GM19372 (cell line): ENCODE measurements around the gene HMGB4.

ENCODE experiments used
- ATAC-seq: cut with Tn5 transposase; IDR thresholded peaks from one replicate; pipeline ENCODE4 v1.9.1; 2021; ENCODE audit warnings: mild to moderate bottlenecking, low read depth, moderate library complexity; ENCODE audit not compliant: unreplicated experiment

The HMGB4 gene

DNA sequence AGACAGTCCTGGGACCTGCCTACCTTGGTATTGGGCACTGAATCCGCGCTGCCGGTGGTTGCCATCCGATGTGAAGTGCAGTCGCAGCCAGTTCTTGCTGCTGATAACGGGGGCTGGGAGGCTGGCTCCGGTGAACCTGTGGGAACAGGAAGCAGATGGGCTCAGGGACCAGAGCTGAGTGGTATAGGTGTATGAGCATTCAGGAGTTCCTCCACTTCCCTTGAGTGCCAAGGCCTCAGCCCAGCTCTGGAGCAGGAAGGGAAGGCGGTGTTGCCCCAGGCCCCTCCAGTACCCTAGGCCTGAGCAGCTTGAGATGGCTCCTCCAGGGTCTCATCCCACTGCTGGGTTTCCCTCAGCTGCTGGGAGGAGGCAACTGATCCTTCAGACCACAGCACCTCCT is 17.0 kb upstream of the HMGB4 start:
- ATAC-seq, result no peak

DNA sequence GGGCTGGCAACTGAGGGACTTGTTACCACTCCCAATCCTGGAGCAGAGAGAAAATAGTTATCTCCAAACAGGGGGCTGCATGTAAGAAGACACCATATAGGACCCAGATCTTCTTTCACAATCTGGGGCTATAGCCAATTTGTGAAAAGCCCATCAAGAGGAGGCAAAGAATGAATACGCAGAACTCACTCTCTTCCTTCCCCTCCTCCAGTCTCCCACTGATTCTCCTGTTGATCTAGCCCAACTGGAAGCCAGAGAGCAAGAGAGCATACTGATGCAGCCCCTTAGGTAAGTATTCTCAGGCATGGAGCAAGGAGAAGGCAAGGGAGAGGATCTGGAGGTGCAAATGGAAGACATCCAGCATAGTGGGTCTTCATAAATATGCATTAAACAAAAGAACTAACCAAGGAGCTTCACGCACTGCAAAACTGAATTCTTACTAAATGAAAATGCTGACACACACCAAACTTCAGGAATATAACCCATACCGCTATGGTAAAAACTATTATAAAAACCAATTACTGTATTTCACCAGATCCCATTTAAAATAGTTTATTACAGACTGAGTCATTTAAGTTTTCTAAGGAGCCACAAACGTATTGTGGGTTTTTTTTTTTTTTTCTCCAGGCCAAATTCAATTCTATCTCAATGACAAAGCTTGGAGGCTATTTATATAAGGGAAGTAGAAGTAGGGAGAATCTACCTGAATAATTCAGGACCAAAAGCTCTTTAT is 15.5 kb upstream of the HMGB4 start:
- ATAC-seq, result no peak

DNA sequence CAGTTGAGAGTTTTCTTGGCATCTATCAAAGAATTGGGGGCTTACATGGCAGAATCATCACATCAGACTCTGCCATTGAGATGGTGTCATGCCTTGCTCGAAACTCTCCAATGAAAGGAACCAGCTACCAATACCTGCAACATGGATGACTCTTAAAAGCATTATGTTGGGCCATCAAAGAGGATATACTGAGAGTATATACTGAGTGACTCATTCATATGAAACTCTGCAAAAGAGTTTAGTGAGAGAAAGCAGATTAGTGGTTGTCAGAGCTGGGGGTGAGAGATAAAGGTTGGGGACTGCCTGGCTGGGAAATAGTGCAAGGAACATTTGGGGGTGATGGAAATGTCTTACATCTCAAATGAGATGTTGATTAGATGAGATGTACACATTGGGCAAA is 14.7 kb upstream of the HMGB4 start:
- no peak for ATAC-seq

DNA sequence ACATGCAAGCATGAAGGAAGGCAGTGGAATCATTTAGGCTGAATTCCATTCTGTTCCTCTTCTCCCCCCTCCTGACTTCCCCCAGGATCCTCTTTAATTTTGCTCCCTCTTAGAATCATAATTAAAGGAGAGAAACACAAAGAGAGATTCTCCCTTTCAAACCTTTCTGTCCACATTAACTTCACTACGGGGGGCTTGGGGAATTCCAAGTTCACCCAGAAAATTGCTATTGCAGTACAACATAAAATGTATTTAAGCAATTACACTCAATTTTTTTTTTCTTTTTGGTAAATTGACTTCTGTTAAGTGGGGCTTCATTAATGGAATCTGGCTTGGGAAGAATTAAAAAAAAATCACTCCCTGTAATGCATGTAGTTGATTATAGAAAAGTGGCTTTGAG is 13.4 kb upstream of the HMGB4 start:
- ATAC-seq, result no peak

DNA sequence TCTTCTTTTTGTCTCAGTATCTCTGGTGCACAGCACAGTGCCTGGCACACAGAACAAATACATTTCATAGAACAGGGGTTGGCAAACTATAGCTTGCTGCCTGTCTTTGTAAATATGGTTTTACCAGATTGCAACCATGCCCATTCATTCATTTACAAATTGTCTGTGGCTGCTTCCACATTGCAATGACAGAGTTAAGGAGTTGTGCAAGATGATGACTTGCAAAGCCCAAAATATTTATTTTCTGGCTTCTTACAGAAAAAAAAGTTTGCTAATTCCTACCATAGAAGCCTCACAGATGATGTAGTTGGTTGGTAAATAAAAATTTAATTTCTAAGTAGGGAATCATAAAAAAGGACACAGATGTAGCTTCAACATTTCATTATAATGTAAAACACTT is 11.2 kb upstream of the HMGB4 start:
- ATAC-seq, result no peak

DNA sequence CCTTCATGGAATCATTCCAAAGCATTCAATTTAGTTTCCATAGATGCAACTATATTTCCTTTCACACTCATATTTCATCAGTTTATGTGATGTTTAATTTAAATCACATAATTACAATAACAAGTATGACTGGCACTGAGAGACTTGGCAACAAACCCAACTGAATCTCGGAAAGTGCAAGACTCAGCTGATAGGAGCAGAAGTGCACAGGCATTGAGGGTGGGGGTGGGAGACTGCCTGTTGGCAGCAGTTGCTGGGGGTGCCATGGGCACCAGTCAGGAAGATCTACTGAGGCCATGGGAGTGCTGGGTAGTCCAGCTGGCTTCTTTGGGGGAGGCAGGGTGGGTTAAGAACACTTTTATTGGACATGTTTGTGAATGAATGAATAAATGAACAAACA is 10.4 kb upstream of the HMGB4 start:
- ATAC-seq, result no peak

DNA sequence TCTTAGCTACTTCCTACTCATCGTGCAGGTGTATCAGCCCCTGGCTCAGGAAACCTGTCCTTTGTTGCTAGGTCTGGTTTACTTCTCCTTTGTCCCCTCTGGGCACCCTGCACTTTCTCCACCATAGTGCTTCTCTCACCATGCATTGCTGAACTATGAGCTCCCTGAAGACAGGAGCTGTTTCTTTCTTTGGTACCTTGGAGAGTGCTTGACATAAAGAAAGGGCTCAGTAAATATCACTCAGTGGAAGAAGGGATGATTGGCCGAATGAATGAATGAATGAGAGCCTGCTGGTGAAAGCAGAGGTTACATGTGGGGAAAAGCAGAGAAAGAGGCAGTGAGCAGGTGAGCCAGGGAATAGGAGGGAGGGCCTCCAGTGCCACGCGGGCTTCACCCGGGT is 9.8 kb upstream of the HMGB4 start:
- no peak for ATAC-seq

DNA sequence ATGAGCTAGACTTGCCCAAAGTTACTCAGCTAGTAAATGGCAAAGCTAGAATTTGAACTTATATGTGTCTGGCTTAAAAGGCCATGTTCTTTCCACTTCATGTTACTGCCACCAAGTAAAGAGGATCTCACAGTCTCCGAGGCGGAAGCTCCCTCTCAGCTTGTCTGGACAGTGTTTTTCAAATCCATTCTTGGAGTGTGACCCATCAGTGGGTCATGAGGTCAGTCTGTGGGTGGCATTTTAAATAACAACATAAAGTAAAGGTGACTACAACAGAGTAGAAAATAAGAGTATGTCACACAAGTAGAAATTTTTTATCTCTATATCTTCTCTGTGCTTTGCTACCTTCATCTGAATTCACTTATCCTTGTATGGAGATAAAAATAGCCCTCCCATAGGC is 3.2 kb upstream of the HMGB4 start:
- ATAC-seq, result no peak

DNA sequence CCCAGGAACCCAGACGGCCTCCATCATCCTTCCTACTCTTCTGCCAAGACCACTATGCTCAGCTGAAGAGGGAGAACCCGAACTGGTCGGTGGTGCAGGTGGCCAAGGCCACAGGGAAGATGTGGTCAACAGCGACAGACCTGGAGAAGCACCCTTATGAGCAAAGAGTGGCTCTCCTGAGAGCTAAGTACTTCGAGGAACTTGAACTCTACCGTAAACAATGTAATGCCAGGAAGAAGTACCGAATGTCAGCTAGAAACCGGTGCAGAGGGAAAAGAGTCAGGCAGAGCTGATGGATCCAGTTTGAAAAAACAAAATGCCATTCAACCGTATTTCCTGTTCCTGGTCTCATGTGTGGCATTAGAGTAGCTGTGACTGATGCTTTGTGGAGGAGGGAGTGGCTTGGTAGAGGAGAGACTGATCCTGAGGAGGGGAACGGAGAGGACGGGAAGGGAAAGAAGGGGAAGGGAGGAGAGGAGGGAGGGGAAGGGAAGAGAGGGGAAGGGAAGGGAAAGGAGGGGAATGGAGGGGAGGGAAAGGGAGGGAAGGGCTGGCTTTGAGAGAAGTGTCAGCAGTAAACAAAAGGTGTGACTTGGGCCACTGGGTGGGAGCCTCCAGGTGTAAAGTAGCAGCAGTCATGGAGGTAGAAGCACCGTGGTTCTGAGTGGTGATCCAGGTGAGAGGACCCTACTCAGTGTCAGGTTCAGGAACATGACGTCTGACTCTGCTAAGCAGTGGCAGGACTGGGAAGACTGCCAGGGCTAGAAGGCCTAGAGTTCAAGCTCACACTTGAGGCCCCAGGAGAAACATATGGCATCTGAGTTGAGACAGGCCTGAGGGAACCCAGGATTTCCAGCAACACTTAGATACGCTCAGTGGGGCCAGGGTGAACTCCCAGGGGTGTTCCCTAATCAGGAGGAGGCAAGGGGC is 846 bp downstream of the HMGB4 start:
- no peak for ATAC-seq

DNA sequence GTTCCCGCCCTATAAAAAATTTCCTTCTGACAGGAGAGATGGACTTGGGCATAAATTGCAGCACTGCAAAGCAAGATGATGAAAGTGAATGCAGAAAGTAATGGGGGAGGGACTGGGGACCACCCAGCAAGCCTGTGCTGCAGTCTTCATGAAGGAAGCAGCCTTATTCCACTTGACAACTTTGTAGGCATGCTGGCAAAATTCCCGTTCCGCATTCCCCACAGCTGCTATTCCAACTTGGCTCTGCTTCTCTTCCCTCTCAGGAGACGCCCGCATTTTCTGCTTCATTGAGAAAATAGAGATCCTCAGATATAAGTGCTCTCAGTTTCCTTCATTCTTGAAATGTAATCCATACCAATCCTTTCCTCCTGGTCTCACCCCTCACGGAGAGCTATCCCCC is 2.4 kb downstream of the HMGB4 start:
- no peak for ATAC-seq

DNA sequence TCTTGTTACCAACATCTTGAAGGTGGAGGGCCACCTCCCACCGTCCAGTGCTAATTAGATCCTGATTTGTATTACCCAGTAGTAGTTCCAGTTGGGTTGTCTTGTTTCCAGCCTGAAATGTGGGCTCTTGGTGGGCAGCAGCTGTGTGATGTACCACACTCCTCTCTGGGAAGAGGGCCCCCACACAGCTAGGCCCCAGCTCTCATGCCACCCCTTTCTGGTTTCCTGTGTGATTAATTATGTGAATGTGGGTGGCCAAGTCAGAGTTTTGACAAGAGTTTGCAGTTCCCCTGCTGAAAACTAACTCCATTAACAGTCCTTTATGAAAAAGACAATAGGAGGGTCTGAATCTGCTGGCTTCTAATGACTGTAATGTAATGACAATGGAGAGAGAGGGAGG is 3.8 kb downstream of the HMGB4 start:
- no peak for ATAC-seq

DNA sequence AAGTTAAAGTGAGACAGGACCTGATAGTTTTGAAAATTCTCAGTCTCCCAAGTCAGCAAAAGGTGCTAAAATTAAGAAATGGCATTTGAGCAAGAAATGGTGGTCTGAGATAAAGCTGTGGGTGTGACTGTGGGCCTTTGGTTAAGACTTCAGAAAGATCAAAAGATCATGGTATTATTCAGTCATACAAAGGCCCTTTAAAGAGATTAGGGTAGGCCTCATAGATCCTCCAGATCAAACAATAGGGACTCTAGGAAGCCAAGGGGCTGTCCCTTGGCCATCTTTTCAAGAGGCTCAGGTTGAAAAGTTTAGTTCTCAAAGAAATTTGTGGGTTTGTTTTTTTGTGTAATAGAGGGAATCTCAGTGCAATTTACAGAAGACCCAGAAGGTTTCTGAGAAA is 8.4 kb downstream of the HMGB4 start:
- no peak for ATAC-seq

DNA sequence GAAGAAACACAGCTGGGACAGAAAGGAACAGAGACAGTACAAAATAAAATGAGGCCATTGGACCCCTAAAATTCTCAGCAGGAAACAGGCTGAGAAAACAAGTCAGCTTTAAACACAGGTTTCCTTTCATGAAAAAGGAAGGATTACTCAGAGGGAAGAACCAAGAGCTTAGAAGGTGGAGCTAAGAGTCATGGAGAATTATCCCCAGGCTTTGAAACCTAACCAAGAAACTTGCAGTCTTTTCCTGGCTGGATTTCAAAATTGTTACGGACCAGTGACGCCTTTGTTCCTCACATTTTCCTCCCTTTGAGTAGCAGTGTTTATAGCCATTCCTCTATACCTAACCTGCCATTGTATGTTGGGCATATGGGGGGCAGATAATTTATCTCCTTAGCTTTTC is 8.8 kb downstream of the HMGB4 start:
- ATAC-seq, result no peak

DNA sequence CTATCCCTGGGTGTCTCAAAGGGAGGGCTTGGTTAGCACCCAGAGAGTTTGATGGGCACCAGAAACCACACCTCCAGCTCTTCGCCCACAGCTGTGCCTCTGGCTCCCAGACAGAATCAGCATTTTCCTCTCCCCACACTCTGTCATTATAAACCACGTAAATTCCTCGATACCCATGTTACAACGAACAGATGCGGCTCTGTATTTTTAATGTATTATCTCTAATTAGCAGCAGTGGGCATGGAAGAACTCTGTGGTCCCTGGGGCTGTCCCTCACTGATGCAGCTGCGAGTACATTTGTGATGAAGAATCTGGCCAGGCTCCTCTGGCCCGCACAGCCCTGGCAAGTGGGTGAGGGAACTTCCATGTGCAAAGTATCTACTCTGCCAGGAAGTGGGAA is 10.8 kb downstream of the HMGB4 start:
- ATAC-seq, result no peak

DNA sequence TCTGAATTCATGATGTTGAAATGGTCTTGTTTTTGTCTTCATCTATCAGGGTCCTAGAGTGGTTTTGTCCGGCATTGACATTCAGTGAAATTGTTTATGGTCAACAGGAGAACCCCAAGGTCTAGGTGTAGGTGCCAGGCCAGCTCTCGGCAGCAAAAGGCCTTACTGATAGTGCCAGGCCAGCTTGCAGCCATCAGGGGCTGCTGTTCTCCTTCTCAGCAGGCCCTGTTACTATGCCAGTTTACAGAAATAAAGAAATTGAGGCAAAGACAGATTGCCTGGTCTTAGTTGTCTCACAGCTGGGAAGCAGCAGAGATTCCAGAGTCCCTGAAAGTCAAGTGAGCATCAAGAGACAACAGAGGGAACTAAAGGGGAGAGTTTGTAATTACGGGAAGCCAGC is 12.0 kb downstream of the HMGB4 start:
- no peak for ATAC-seq

DNA sequence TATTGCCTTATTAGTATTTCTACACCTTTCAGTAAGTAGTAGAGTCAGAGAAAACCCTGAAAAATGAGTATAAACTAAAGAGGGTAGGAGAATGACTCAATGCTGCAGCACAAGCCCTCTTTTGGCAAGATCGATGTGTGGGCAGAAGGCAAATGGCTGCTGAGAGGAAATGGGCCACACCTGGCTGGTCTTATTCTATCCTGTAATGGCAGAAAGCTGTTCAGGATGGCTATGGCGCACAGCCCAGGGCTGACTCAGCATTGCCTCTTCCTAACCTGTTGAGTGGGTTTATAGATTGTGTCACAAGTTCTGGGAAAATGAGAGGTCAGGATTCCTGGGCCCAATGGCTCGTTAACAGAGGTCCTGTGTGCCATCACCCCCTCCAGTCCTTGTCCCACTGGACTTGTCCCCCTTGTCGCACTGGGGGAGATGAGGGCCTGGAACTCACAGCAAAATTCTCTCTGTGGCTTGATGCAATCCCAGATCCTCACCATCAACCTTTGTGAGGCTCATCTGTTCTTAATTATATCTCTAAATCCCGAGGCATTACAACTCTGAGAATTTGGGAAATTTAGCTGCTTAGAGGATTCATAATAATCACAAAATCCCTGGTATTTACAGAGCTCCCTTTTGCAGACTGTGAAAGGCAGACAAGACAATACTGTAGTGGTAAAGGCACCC is 13.2 kb downstream of the HMGB4 start:
- ATAC-seq, result no peak

DNA sequence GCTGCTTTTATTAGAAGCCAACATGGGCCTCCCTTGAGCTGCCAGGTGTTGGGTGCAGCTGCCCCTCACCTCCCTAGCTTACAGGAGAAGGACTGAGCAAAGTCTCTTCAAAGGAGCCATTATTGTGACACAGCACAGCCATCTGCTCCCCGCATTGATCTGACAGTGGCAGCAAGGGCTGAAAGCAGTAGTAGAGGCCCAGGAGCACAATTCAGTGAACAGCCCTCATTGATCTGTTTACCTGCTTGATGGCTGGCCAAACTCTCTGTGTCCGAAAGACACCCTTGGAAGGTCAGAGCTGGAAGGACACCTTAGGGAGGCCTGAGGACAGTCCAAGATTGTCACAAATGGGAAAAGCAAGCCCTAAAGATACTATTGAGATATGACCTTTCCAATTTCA is 14.5 kb downstream of the HMGB4 start:
- ATAC-seq, result no peak

DNA sequence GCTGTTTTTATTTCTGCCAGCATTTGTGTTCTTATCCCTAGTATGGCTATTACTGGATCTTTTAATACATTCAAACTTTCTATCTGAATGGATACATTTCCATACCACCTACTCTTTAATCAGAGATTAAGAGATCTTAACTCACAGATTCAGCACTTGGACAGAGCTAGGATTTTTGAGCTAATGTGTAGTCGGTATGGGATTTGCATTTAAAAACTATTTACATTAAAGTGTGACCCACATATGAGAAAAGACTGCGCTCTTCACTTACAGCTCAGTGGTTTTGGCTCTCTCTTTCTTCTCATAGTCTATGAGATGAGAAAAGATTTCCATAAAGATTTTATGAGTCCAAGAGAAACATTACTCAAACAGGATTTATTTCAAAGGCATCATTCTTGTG is 16.4 kb downstream of the HMGB4 start:
- no peak for ATAC-seq

DNA sequence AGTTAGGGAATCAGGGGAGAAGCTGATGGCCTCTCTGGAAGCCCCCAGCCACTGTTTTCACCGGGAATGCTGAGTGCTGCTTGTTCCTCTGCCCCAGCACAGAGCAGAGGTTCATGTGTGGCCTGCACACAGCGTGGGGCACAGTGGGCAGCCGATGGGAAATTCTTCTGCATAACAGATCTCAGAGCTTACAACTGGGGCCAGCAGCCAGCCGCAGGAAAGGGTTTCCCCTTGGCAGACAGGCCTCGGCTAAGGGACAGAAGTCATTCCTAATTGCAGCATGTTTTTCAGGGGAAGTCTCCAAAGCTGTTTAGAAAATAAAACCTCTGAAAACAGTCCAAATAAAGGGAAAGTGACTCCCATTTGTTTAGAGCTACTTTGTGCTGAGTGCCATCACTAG is 22.6 kb downstream of the HMGB4 start:
- no peak for ATAC-seq

DNA sequence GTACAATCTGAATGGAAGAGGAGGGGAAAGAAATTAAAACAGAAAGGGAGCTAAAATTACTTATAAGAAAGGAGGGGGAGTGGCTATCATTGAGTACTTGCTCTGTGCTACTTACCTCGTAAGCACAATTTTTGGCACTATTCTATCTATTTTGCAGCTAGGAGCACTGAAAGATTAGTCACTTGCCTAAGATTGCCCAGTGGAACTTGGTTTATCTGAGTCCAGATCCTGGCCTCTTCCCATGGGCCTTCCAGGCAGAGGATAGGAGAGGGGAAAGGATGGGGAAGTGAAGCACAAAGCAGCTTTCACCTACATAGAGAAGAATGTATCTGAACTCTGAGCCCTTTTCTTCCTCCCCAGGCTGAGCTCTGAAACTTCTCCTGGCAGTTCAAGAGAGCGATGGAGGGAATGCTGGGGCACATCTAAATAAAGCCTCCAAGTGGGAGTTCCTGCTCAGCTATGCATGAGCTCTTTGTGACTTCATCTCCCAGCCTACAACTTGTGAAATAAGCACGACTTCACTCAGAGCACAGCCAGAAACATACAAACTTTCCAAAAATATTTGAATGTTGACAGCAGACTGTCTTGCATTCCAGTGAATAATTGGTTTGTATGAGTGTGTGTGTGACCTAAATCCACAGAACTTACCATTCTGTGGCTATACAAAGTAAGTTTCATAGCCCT is 29.4 kb downstream of the HMGB4 start:
- ATAC-seq, result no peak

DNA sequence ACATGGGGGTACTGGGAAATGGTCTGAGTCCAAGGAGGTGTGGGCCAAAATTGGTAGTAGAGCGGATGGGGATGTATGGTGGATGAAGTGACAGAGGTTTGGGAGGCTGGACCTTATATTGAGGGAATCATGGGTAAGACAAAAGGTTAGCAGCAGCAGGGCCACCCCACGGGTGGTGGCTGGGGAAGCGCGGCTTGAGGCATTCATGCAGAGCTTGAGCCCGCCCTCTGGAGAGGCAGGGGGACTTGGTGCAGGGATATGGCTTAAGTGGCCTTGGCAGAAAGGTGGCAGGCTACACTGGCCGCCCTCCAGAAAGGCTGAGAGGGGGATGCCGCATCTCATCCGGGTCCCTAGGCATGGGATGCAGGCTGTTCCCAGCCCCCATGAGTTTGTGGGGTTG is 31.5 kb downstream of the HMGB4 start:
- no peak for ATAC-seq
